Vagina (tissue), 2 donors: ENCODE results near the gene SIPA1.

ENCODE experiments used
- POLR2A ChIP-seq, 2 donors: fragments of 450-650 bp; IDR thresholded peaks; one replicate each; pipeline ENCODE4 v1.6.1; 2017; ENCODE audit warnings: antibody characterized with exemption in 2 of 2, mild to moderate bottlenecking in 2 of 2, moderate library complexity in 2 of 2
- POLR2AphosphoS5 ChIP-seq, 2 donors: sonication (generic); formaldehyde crosslinking; IDR thresholded peaks; one replicate each; pipeline ENCODE4 v1.9.0; 2017; ENCODE audit warnings: antibody characterized with exemption in 2 of 2, mild to moderate bottlenecking in 2 of 2, low read depth in 1 of 2; ENCODE audit not compliant: insufficient read depth in 1 of 2
- TF ChIP-seq, protein P1 (sequence below), 3 experiments: fragments of 450-650 bp in 2 of 3; fragments of 200-600 bp in 1 of 3; sonication (generic) in 1 of 3; IDR thresholded peaks; one replicate each; pipeline ENCODE4 v1.5.1; 2017 to 2019; ENCODE audit warnings: antibody characterized with exemption in 3 of 3, mild to moderate bottlenecking in 2 of 3, moderate library complexity in 2 of 3

DNA sequence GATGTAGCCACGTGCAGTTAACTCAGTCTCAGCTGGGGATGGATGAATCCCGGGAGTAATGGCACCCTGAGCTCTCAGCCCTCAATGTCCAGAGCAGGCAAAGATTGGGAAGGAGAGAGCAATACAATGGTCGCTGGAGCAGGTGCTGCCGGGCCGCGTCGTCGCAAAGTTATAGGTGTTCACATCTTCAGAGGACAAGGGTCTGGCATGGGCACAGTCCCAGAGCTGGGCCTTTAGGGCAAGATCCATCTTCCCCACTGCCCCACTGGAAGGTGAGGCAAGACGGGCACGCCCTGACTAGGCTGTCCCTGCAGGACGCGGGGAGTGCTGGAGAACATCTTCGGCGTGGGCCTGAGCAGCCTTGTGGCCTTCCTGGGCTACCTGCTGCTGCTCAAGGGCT lies 14.7 kb upstream of the SIPA1 start:
- TF ChIP-seq POLR2A (IDR thresholded peaks at IDR 0.05), result no peak
- TF ChIP-seq, protein P1, sequence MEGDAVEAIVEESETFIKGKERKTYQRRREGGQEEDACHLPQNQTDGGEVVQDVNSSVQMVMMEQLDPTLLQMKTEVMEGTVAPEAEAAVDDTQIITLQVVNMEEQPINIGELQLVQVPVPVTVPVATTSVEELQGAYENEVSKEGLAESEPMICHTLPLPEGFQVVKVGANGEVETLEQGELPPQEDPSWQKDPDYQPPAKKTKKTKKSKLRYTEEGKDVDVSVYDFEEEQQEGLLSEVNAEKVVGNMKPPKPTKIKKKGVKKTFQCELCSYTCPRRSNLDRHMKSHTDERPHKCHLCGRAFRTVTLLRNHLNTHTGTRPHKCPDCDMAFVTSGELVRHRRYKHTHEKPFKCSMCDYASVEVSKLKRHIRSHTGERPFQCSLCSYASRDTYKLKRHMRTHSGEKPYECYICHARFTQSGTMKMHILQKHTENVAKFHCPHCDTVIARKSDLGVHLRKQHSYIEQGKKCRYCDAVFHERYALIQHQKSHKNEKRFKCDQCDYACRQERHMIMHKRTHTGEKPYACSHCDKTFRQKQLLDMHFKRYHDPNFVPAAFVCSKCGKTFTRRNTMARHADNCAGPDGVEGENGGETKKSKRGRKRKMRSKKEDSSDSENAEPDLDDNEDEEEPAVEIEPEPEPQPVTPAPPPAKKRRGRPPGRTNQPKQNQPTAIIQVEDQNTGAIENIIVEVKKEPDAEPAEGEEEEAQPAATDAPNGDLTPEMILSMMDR (IDR thresholded peaks at IDR 0.05), result no peak
- no peak for TF ChIP-seq POLR2AphosphoS5 (IDR thresholded peaks at IDR 0.05; ENCODE audit: insufficient read depth in 1 of 2, low read depth in 1 of 2)
